CD4-positive, alpha-beta T cell treated with Interleukin-6 at 100 ng/mL for 8 hours (primary cell): Measurements from ENCODE around the gene CLCA4.

Source experiments
- DNase-seq: peaks from one replicate; pipeline ENCODE4 v3.0.0-alpha.2; 2020; ENCODE audit warnings: mixed read lengths, low spot score

Gene CLCA4, protein sequence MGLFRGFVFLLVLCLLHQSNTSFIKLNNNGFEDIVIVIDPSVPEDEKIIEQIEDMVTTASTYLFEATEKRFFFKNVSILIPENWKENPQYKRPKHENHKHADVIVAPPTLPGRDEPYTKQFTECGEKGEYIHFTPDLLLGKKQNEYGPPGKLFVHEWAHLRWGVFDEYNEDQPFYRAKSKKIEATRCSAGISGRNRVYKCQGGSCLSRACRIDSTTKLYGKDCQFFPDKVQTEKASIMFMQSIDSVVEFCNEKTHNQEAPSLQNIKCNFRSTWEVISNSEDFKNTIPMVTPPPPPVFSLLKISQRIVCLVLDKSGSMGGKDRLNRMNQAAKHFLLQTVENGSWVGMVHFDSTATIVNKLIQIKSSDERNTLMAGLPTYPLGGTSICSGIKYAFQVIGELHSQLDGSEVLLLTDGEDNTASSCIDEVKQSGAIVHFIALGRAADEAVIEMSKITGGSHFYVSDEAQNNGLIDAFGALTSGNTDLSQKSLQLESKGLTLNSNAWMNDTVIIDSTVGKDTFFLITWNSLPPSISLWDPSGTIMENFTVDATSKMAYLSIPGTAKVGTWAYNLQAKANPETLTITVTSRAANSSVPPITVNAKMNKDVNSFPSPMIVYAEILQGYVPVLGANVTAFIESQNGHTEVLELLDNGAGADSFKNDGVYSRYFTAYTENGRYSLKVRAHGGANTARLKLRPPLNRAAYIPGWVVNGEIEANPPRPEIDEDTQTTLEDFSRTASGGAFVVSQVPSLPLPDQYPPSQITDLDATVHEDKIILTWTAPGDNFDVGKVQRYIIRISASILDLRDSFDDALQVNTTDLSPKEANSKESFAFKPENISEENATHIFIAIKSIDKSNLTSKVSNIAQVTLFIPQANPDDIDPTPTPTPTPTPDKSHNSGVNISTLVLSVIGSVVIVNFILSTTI

DNA sequence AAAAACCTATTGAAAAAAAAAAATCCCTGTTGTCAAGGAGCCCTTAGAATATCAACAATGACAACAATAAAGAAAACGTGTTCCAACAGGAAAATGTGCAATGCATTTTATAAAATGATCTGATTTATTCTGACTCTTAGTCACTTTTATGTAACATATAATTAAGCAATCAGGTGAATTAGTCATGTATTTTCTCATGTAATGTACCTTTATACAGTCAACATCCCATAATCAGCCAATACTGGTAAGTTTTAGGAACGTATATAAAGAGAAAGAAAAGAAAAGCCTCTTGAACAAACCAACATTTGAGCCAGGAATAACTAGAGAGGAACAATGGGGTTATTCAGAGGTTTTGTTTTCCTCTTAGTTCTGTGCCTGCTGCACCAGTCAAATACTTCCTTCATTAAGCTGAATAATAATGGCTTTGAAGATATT lies at the start of gene CLCA4:
Gene CLCA4 (plus strand): TSS at position 292 of the 435 bp plus-strand sequence. CDS start 42 bp downstream, at position 334.
- no peak for DNase-seq

DNA sequence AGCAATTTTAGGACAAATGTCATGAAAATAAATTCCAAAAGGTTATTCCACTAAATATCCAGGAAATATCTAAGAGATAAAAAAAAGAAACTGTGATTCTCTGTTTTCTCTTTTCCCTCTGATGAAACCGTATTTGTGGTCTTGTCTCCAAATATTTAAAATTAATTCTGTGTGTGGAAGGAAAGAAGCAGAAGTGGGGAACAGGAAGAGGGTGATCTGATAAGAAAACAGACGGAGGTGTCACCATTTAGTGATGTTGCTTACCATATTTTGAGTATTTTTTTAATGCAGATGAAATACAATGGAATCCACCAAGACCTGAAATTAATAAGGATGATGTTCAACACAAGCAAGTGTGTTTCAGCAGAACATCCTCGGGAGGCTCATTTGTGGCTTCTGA lies 48.6 kb upstream of the CLCA4 start:
- DNase-seq, result no peak

DNA sequence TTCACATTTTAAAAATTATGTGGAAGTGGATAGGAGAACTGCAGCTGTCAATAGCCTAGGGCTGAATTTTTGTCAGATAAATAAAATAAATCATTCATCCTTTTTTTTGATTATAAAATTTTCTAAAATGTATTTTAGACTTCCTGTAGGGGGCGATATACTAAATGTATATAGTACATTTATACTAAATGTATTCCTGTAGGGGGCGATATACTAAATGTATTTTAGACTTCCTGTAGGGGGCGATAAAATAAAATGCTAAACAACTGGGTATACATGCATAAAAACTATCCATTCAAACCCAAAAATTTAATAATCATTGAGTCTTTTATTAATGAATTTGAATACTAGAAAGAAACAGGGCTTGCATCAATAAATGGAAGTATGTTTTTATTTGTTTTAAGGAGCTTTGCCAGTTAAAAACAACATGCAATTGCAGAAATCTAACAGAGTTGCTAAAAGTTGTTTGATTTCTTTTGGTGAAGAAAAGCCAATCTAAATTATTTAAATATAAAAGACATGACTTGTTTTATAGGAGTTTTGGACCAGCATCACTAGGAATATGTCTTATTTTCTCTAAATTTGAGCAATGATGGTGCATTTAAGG lies 46.8 kb upstream of the CLCA4 start:
- DNase-seq, result peak; percentile 45

DNA sequence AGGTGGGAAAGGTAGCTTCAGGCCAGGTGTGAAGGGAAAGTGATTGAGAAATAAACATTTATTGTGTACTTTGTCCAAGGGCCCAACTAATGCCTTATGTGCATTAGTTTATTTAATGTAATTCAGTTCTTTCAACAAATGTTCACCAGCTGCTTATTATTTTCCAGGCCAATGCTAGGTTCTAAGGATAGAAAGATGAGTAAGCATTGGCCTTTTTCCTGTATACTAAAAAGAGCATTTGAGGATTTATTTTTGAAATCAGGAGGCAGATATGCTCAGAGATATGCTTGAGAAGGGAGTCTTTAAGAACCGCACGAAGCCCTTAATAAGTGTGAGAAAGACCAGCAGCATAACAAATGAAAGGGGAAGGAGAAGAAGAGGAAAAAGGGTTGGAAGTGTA lies 46.2 kb upstream of the CLCA4 start:
- no peak for DNase-seq

DNA sequence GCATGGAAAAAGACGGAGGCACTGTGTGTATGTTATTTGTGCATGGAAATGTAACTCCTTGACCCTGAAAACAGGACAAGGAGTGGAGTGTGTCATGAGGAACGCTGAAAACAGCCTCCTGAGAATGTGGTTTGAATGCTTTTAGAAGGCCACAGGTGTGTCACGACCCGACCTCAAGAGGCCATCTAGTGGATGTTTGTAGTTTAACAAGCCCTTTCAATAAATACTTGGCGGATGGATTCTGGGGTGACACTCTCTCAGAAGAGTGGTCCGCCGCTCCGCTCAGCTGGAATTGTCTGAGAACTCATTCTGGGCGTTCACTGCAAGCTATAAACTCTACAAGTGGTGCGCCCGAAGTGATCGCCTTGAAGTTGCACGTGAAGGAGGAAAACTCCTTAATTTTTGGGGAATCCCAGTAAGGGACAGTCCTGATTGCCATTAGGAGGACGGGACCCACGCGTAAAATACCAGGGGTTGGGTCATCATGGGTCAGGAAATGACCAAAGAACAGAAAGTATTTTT lies 44.7 kb upstream of the CLCA4 start:
- peak; percentile 54 for DNase-seq

DNA sequence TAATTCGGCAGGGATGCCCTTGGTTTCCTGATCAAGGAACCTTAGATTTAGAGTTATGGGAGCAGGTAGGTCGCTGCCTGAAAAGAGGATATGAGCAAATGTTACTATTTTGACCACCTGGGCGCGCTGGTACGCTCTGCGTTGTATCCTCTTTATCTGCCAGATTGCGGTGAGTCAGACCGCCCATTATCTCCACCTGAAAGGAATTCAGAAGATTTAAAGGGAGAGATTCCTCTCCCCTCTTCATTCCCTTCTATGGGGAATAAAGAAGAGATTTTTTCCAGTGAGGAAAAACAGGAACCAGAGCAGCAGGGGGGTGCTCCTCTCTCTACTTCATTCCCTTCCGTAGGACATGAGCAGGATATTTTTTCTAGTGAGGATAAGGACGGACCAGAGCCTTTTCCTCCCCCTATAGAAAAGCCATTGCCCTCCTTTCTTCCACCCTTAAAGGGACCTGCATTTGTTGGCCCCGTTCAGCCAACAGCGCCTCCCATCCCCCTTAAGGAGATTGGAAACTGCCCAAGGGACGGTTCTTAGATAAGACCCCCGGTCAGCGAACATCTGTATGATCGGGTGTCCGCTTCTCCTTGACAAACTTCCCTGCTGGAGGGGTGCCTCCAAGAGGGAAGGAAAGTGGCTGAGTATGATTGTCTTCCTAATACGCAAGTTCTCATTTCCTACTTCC lies 44.0 kb upstream of the CLCA4 start:
- DNase-seq, result no peak

DNA sequence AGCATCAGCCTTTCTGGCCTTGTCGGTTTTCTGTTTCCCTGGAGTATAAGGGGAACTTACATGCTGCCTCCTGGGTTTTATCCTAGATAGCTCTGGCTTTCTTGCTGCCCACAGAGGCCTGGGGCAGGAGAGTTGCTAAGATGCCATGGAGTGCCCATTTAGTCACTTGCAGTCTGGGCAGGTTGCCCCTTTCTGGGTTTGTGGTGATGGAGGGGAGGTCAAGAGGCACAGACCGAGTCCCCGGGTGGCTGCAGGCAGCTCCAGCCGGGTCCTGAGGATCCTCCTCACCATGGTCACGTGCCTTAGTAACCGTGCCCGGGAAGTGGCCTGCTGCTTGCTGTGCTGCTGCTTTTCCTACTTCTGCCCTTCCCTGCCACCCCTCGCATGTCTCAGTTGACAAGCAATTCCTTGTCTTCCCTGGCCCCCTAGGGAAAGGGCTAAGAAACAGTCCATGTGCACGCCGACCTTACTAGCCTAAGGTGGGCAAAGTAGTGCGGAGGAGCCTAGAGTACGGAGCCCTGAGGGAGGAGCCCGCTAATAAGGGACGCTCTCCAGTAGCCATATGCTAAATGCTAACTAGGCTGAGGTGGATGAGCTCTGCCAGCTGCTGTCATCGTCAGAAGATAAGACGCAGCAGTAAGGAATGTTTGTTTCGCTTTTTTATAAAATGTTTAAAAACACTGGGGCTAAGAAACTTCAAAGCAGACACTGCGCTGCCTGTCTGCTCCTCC lies 43.3 kb upstream of the CLCA4 start:
- DNase-seq, result no peak

DNA sequence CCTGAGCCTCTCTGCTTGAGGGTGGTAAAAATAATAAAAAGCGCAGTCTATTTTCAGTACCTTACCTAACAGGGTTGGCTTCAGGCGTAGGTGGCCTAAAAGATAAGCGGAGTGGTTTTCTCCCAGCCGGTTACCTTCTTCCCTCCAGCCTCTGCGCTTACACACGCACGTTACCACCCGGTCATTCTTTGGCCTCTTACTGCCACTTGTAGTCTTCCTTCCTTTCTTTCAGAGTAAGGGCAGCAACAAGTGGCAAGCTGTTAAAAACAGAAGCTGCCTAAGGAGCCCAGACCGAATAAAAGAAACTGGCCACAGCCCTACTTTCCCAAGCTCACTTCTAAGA lies 42.8 kb upstream of the CLCA4 start:
- no peak for DNase-seq

DNA sequence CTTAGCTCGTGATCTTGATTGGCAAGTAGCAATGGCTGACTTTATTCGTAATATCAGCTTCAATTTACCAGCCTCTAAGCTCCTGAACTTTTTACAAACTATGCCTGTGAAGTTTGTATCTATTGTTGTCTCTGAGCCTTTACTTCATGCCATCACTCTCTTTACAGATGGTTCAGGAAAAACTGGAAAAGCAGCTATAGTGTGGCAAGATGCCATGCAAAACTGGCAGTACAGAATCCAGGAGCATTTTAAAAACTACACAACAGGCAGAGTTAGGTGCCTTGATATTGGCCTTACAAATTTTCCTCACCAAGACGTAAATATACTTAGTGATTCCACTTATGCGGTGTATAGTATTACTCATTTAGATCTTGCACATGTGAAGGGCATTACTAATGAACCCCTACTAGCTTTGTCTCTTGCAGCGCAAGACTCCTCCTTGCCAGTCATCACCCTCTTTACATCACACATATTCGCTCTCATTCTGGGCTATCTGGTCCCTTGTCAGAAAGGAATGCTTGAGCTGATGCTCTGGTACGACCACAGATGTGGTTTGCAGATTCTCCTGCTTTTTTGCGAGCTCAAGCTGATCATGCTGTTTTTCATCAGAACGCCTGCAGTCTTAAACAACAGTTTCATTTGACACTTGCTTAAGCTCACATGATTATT lies 41.8 kb upstream of the CLCA4 start:
- DNase-seq, result no peak

DNA sequence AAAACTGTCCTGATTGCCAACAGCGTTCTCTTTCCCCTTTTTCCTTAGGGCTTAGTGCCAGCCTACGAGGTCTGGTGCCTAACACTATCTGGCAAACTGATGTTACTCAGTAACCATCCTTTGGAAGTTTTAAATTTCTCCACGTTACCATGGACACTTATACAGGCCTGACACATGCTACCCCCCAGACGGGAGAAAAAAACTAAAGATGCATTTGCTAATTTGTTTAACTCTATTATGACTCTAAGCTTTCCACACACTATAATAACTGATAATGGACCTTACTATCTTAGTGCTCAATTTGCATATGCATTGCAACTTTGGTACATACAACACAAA lies 41.3 kb upstream of the CLCA4 start:
- no peak for DNase-seq

DNA sequence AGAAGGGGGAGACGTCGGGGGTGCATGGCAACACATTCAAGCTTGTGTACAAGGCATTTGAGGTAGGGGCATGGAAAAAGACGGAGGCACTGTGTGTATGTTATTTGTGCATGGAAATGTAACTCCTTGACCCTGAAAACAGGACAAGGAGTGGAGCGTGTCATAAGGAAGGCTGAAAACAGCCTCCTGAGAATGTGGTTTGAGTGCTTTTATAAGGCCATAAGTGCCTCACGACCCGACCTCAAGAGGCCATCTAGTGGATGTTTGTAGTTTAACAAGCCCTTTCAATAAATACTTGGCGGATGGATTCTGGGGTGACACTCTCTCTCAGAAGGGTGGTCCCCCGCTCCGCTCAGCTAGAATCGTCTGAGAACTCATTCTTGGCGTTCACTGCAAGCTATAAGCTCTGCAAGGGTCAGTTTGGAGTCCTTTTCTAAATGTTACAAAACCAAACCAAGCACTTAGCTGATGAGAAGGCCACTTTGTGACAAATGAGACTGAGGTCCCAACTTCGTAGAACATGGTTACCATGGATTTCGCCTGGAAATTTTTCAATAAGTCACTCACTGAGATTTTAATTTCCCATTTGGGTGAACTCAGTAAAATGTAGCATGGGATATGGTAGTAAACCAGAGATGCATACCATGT lies 38.8 kb upstream of the CLCA4 start:
- DNase-seq, result no peak

DNA sequence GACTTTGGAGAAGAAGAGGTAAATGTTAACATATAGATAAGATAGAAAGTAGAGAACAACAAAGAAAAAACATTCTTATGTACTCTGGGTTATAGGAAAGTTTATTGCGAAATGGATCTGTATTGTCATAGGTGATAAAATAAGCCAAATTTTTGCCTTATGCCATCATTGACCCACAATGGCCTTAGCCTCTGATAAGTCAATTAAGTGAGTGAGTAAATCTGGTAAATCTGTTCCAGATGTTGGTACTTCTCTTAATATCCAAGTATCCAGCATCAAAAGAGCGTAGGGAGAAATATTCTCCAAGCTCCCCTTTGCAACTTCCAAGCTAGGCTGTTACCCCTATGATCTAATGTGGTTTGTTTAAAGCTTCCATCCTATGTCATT lies 38.3 kb upstream of the CLCA4 start:
- DNase-seq, result no peak

DNA sequence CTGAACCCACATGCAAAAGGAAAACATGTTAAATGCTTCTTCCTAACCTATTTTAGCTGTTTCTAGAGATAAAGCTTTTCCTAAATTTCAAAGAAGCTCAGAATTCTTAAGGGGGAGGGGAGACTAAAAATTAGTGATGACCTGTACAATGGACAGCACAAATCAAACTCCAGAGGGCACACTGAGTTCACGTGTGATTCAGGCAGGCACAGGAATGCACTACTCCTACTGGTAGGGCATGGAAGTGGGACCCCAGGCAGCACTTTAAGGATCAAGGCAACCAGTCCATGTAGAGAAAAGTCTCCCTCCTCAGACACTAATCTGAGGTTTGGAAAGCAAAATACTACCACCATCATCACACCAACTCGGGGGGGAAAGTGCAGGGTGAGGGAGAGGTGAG lies 31.3 kb upstream of the CLCA4 start:
- DNase-seq, result no peak

DNA sequence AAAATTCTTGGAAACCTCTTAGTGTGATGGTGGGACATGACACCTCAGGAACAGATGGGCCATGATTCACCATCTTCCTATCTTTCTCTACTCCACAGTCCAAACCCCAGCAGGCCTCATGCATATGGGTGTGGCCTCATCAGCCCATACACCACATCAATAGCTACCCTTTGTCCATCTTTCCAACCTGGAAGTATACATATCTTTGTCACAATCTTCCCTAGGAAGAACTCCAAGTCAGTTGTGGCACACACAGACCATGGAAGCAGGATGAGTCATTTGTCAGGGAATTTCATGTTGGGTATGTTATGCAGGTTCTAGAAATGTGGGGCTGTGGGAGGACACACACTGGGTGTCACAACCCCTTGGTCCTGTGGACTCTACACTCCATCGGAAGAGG lies 30.5 kb upstream of the CLCA4 start:
- DNase-seq, result no peak

DNA sequence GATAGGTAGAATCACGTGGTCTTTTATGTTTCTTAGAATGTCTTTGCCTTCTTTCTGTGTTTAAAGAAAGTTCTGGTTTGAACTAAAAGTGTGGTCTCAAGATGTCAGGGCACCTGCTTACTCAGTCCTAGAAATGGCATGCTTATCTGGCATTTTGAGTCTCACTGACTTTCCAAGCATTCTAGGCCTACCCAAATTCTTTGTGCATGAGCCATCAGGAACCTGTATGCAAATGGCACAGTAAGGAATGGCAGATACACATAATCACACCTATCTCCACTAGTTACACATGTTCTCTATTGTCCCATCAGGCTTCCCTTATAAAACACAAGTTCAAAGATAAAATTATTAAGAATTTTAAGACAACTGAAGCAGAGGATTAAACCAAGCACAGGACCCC lies 29.5 kb upstream of the CLCA4 start:
- no peak for DNase-seq

DNA sequence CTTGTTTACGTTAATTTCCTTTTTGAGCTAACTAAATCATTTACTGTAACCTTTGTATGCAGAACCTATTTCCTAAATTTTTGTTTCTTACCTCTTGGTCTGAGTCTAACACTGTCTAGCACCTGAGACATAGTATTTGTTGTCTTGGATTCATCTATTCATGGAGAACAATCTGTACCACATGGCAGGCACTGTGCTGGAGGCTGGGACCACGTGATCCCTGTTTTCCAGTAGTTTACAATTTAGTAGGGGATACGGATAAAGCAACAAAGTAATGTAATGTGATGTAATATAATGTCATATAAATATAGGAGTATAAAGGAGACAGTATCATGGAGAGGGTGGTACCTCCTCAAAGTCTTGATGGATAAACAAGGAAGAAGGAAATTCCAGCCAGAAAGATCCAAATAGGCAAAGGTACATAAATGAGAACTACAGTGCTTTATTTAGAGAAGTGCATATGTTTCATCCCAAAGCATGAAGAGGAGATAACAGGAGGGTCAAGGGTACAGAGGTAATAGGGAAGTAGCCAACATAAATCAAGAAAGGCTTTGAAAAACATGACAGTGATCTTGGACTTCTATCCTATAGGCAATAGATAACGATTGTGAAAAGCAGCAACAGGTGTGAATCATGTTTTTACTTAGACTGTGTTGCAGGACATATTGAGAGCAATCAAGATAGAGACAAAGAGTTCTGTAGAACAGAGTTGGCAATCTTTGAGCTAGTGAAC lies 25.9 kb upstream of the CLCA4 start:
- no peak for DNase-seq

DNA sequence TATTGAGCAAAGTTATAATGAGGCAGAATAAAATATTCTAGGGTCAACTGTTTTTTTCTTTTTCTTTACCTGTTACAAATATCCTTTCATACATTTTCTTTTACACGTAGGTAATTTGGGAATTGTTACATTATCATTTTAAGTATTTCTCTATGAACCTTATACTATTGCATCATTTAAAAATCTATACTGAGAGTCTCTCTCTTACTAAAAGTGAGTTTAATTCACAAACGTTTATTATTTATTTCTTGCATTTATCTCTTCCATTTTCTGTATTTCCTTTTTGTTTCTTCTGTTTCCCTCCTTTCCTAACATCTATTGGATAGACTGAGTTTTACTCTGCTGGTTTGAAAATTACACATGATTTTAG lies 25.4 kb upstream of the CLCA4 start:
- no peak for DNase-seq

DNA sequence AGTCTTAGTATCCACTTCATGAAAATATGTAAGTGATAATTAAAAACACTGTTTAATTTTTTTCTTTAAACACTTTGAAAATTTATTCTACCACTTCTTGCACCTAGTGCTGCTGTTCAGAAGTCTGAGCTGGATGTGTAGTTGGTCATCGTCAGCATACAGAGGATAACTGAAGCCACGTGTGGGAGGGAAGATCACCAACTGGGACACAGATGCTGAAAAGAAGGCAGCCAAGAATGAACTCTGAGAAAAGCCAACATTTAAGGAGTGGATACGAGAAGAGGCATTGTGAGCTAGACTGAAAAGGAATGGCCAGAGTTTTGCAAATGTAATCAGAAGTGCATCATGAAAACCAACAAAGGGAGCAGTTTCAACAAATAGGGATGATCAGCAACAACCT lies 24.6 kb upstream of the CLCA4 start:
- no peak for DNase-seq

DNA sequence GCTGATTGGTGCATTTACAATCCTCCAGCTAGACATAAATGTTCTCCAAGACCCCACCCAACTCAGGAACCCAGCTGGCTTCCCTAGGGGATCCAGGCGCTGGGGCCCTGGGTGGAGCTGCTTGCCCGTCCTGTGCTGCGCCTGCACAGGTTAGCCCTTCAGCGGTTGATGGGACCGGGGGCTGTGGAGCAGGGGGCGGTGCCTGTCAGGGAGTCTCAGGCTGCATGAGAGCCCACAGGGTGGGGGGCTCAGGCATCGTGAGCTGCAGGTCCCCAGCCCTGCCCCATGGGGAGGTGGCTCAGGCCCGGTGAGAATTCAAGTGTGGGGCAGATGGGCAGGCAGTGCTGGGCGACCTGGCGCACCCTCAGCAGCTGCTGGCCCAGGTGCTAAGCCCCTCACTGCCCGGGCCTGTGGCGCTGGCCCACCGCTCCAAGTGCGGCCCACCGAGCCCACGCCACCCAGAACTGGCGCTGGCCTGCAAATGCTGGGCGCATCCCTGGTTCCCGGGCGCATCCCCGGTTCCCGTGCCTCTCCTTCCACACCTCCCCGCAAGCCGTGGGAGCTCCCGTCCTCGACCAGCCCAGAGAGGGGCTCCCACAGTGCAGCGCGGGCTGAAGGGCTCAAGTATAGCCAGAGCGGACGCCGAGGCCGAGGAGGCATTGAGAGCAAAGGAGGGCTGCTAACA lies 23.1 kb upstream of the CLCA4 start:
- no peak for DNase-seq
